ENCODE data around the gene MMP15. TPM values are rescaled to one million over a fixed set of nuclear protein-coding genes. Genes with fewer than 3 reads are reported as not detected.

The MMP15 gene
- total and polyA plus RNA-seq, 2 of the 13 experiments (the other 11 are each of a cell fraction or from before 2014, with no cell fraction given): 35.2 to 44.9 TPM

GRCh38 chr16:58000706-58001676, 24.6 kb upstream of the MMP15 start, which contains the start of gene USB1 (continued):
- TF ChIP-seq, protein P1, sequence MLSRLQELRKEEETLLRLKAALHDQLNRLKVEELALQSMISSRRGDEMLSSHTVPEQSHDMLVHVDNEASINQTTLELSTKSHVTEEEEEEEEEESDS (CRISPR knock-in tag; IDR thresholded peaks at IDR 0.05; ENCODE audit: borderline replicate concordance): no peak
- TF ChIP-seq PCBP2 (optimal IDR thresholded peaks at IDR 0.05; ENCODE audit: low read depth, low read length, poor library complexity, severe bottlenecking) (no peak), PAF1 (CRISPR knock-in tag; IDR thresholded peaks at IDR 0.05) (no peak), ZNF33A (CRISPR knock-in tag; IDR thresholded peaks at IDR 0.05; ENCODE audit: borderline replicate concordance) (0 out of 2 replicates have a peak, but pooled peaks have one; percentile 63), DZIP1 (CRISPR knock-in tag; IDR thresholded peaks at IDR 0.05) (peak; percentile 97; the same call in 1 of the 2 replicates), THRA (CRISPR knock-in tag; IDR thresholded peaks at IDR 0.05; ENCODE audit: borderline replicate concordance) (0 out of 2 replicates have a peak, but pooled peaks have one; percentile 10), STAT5B (CRISPR knock-in tag; IDR thresholded peaks at IDR 0.05) (no peak), ZNF160 (CRISPR knock-in tag; IDR thresholded peaks at IDR 0.05) (no peak), NR1H2 (CRISPR knock-in tag; IDR thresholded peaks at IDR 0.05; ENCODE audit: borderline replicate concordance, low read depth) (no peak), NFE2 (CRISPR knock-in tag; IDR thresholded peaks at IDR 0.05) (no peak)
- TF ChIP-seq, protein P2, sequence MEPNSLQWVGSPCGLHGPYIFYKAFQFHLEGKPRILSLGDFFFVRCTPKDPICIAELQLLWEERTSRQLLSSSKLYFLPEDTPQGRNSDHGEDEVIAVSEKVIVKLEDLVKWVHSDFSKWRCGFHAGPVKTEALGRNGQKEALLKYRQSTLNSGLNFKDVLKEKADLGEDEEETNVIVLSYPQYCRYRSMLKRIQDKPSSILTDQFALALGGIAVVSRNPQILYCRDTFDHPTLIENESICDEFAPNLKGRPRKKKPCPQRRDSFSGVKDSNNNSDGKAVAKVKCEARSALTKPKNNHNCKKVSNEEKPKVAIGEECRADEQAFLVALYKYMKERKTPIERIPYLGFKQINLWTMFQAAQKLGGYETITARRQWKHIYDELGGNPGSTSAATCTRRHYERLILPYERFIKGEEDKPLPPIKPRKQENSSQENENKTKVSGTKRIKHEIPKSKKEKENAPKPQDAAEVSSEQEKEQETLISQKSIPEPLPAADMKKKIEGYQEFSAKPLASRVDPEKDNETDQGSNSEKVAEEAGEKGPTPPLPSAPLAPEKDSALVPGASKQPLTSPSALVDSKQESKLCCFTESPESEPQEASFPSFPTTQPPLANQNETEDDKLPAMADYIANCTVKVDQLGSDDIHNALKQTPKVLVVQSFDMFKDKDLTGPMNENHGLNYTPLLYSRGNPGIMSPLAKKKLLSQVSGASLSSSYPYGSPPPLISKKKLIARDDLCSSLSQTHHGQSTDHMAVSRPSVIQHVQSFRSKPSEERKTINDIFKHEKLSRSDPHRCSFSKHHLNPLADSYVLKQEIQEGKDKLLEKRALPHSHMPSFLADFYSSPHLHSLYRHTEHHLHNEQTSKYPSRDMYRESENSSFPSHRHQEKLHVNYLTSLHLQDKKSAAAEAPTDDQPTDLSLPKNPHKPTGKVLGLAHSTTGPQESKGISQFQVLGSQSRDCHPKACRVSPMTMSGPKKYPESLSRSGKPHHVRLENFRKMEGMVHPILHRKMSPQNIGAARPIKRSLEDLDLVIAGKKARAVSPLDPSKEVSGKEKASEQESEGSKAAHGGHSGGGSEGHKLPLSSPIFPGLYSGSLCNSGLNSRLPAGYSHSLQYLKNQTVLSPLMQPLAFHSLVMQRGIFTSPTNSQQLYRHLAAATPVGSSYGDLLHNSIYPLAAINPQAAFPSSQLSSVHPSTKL (CRISPR knock-in tag; IDR thresholded peaks at IDR 0.05): no peak; the same call in 1 of the 2 replicates

Data from HepG2 (cell line).